Measurements from ENCODE around the gene PACC1. TPM values are rescaled to one million over a fixed set of nuclear protein-coding genes. Genes with fewer than 3 reads are reported as not detected.

Gene PACC1
- polyA plus RNA-seq, 1 experiment, result 12.7 TPM

- no peak for DNase-seq (ENCODE audit: low read depth)
- Histone ChIP-seq H3K36me3 (ENCODE audit: control insufficient read depth, insufficient read depth, low read length) (no peaks in the 10 kb centered on the region), H3K4me3 (ENCODE audit: low read depth, low read length) (no peak overlapping the region), H3K27me3 (ENCODE audit: control insufficient read depth, insufficient read depth, low read length) (no peaks in the 10 kb centered on the region)
- CTCF ChIA-PET, result interaction anchor here (1.1 to 2.0 kb wide), 3 partner anchors 10 to 110 kb away, joined by 3 to 7 read pairs (median 6); no protein-coding TSS in a partner anchor
- no peak for TF ChIP-seq CTCF (IDR thresholded peaks at IDR 0.05; ENCODE audit: insufficient read depth, low read depth, low read length)
- POLR2A ChIA-PET, result no interaction called here
Measured at GRCh38 chr1:212344905-212345304, 69.8 kb downstream of the PACC1 start.

- H3K36me3 ChIP-seq (ENCODE audit: control insufficient read depth, insufficient read depth, low read length), result no peaks in the 10 kb centered on the region
- TF ChIP-seq CTCF (IDR thresholded peaks at IDR 0.05; ENCODE audit: insufficient read depth, low read depth, low read length), result no peak
- no peak overlapping the region for H3K4me3 ChIP-seq (ENCODE audit: low read depth, low read length)
- DNase-seq (ENCODE audit: low read depth), result no peak
- ChIA-PET CTCF (interaction anchor here (1.3 kb wide), 1 partner anchor 8 kb away, joined by 6 read pairs; no protein-coding TSS in a partner anchor), POLR2A (no interaction called here)
- no peaks in the 10 kb centered on the region for H3K27me3 ChIP-seq (ENCODE audit: control insufficient read depth, insufficient read depth, low read length)
Measured at GRCh38 chr1:212341090-212341489, 73.6 kb downstream of the PACC1 start.

- TF ChIP-seq CTCF (IDR thresholded peaks at IDR 0.05; ENCODE audit: insufficient read depth, low read depth, low read length), result no peak
- H3K27me3 ChIP-seq (ENCODE audit: control insufficient read depth, insufficient read depth, low read length), result no peaks in the 10 kb centered on the region
- H3K4me3 ChIP-seq (ENCODE audit: low read depth, low read length), result no peak overlapping the region
- DNase-seq (ENCODE audit: low read depth), result no peak
- POLR2A ChIA-PET, result no interaction called here
- H3K36me3 ChIP-seq (ENCODE audit: control insufficient read depth, insufficient read depth, low read length), result no peaks in the 10 kb centered on the region
- CTCF ChIA-PET, result no interaction called here
Measured at GRCh38 chr1:212329105-212329504, 85.6 kb downstream of the PACC1 start.

GRCh38 chr1:212328248-212328647 is 86.4 kb downstream of the PACC1 start:
- CTCF ChIA-PET, result no interaction called here
- Histone ChIP-seq H3K36me3 (ENCODE audit: control insufficient read depth, insufficient read depth, low read length) (no peaks in the 10 kb centered on the region), H3K4me3 (ENCODE audit: low read depth, low read length) (no peak overlapping the region), H3K27me3 (ENCODE audit: control insufficient read depth, insufficient read depth, low read length) (no peaks in the 10 kb centered on the region)
- no peak for DNase-seq (ENCODE audit: low read depth)
- TF ChIP-seq CTCF (IDR thresholded peaks at IDR 0.05; ENCODE audit: insufficient read depth, low read depth, low read length), result no peak
- POLR2A ChIA-PET, result no interaction called here

- TF ChIP-seq CTCF (IDR thresholded peaks at IDR 0.05; ENCODE audit: insufficient read depth, low read depth, low read length), result no peak
- no peaks in the 10 kb centered on the region for H3K27me3 ChIP-seq (ENCODE audit: control insufficient read depth, insufficient read depth, low read length)
- no peak for DNase-seq (ENCODE audit: low read depth)
- ChIA-PET CTCF (interaction anchor here (0.7 kb wide), 1 partner anchor 35 kb away, joined by 4 read pairs; no protein-coding TSS in a partner anchor), POLR2A (no interaction called here)
- H3K36me3 ChIP-seq (ENCODE audit: control insufficient read depth, insufficient read depth, low read length), result no peaks in the 10 kb centered on the region
- H3K4me3 ChIP-seq (ENCODE audit: low read depth, low read length), result no peak overlapping the region
Measured at GRCh38 chr1:212326541-212326940, 88.1 kb downstream of the PACC1 start.
